Dermis blood vessel endothelial cell (primary cell): Measurements from ENCODE around the gene FBXO21. TPM values are rescaled to one million over a fixed set of nuclear protein-coding genes. Genes with fewer than 3 reads are reported as not detected.

Source experiments
- DNase-seq: peaks from one replicate; pipeline ENCODE4 v3.0.0; 2010
- total RNA-seq: library from RNA; depleted of rRNA; stranded (reverse); fragments of >200 nt; gene quantifications from 2 replicates; pipeline ENCODE4 v1.2.3, GENCODE V29; 2014

The FBXO21 gene
- total RNA-seq, 1 donor from 2014 or later = 140 TPM

DNA sequence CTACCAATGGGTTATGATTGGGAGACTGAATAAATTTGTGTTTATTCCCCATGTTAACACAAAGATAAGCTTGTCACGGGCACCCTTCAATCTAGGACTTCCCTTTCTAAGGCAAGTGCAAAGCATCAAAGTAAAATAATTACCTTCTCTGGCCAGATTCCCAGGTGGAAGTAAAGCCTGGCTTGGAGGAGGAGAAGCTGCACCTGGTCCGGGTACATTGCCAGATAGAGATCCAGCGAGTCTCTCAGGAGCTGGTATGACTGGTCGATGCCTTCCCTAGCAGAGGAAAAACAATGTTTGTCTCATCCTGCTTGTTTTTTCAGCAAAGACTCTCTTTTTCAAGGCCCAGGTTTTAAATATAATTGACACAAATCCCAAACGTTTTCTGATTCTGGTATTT is 24.9 kb downstream of the FBXO21 start:
- DNase-seq = no peak

- DNase-seq = no peak
Observed at GRCh38 chr12:117162633-117163032, 27.6 kb downstream of the FBXO21 start.

DNA sequence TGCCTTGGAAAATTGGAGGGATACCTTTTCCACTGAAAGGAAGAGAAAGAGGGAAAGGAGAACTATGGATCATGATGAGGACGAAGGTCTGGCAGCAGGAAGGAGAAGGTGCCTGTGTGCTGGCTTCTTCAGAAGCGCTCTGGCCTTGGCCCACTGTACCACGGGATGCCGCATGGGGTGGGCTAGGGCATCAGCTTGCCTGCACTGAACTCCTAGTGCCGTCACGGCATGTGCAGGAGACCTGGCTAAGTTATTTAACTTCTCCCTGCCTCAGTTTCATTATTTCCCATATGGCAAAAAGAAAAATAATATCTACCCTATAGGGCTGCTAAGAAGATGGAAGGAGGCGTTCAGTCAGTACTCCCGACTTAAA is 28.1 kb downstream of the FBXO21 start:
- DNase-seq = no peak

DNA sequence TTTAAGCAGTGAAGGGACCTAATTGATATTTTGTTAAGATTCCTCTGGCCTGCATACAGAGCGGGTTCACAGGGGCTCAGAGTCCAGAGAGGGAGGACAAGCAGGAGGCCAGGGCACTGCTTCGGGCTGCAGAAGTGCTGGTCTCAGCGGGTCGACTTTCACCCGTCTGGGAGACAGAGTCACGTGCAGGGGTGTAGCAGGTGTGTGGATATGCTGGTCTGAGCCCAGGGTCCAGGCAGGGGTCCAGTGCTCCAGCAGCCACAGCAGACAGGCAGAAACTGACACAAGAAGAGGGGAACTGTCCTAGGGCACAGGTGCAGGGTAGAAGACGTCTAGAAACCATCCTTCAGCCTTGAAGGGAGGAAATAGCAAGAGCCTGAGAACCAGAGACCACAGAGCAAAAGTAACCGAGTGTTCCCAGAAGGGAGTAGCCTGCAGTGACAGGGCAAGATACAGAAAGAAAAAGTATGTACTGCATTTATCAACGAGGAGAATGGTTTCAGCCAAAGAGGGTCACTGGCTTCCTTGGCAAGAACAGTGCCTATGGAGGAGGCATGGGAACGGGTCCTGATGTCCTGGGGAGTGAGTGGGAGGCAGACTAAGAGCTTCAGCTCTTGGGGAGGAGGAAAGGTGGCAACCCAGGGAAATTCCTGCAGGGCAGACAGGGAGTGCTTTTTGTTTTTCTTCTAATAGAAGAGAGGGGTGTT is 28.7 kb downstream of the FBXO21 start:
- no peak for DNase-seq

DNA sequence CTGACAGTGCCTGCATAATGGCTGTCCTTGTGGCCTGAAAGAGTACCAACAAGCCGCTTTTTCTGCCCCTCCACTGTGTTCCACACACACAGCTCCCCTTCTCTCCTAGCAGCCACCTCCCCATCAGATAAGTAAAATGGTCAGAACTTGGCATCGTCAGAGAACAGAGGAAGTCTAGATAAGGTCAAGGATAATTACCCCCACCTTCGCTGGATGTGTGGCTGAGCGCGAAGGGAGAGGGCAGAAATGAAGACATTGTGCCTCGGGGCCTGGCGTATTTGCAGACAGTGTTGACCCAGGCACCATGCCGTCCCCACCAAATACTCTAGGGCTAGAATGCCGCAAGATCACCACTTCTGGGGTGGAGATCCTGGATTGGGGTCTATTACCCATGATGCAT is 30.6 kb downstream of the FBXO21 start:
- DNase-seq = no peak

GRCh38 chr12:117158911-117159553 is 31.2 kb downstream of the FBXO21 start:
- DNase-seq = no peak

- no peak for DNase-seq
Observed at GRCh38 chr12:117158096-117158495, 32.2 kb downstream of the FBXO21 start.

DNA sequence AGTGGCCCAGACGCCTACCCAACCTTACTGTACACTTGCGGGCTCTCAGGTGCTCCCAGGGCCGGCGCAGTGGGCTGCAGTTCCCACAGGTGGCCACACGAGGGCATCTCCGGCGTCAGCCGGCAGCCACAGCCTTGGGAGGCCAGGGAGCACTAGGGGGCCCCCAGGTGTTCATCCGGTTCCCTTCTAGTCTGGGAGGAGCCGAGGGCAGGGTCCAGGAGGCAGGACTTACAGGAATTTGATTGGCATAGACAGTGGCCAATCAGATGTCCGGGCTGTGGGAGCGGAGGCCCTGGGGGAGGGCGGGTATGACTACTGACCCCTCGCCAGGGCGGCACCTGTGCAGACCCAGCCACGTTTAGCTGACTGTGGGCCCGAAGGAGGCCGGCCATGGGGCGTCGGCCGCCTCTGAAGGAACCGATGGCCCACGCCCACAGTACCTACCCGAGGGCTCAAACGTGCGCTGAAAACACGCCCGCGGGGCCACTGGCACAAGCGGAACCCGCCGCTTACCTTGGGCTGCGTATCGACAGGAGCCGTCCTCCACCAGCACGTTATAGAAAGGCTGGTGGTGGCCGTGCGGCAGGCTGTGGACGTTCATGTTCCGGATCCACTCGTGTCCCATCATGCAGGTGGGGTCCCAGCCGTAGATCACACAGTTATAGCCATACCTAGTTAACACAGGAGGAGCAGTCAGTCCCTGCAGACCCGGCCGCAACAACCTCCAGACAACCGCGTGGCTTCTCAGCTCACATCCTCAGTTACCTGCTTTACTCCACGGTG is 34.8 kb downstream of the FBXO21 start:
- peak; percentile 58 for DNase-seq

GRCh38 chr12:117152793-117153775 is 37.2 kb downstream of the FBXO21 start:
- no peak for DNase-seq

DNA sequence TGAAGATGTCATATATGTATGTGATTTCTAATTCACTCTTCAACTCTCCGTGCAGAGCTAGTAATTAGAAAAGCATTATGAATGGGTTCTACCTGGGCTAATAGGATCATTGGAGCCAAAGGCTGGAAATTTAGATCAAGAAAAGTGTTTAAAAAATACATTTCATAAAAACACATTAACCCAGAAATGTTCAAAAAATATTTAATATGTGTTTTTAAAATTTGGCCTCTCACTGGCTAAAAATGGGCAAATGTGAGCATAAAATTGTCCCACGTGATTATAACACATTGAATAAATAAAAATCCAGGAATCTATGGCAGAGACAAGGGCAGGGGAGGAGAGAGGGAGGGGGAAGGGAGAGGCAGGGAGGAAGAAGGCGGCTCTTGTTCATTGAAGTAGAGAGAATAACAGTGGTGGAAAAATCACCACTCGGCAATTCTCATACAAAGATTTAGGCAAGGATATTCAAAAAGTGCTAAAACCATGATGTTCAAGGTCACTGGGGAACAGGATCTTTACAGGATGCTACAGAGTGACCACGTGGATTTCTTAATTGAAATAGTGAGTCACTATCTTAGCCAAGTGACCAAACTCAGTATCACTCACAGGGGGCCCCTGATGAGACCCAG is 38.8 kb downstream of the FBXO21 start:
- DNase-seq = no peak

DNA sequence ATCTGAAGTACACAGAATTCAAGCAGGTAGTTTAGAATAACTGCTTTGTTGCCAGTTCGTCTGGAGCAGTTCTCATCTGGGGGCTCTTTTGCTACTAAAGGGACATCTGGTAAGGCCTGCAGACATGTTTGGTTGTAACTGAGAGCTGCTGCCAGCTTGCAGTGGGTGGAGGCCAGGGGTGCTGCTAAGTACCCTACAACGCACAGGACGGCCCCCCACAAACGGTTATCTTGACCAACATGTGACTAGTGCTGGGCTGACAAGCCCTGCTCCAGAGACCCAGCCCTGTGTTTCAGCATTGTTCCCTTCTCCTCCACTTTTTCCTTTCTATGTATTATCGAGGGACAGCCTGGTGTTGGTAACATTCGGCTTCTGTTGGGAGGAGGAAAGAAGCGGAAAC is 40.8 kb downstream of the FBXO21 start:
- DNase-seq = no peak

DNA sequence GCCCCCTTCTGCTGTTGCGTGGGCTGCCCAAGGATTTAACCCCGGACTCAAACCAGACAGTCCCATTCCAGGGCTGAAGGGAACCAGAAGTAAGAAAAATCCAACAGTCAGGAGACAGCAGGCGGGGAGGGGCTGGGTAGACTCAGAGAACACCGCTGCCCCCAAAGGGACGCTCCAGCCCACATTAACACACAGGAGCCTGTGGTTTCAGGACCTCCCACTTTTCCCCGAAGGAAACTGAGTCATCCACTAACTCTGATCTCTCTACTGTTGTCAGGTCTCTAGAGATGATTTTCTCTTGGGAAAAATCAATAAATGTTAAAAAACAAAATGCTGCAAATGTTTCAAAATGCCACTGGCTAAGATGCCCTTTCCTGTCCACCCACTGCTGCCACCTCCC is 41.6 kb downstream of the FBXO21 start:
- DNase-seq = peak; percentile 64

DNA sequence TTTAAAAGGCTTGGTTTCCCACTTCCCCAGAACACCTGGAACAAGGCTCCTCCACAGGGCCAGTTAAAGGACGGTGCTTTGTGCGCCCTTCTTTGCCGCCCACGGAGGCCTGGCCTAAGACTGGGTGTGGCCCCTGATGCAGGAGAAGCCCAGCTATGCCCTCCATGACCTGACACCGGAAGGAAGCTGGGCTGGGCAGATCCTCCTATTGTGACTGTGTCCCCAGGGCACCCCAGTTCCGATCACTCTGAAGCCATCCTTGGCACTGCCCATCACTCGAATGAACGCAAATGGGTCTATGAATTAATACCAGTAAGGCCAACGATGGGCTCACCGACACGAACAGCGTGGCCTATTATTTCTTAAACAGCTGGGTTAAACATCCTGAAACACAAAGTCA is 42.6 kb downstream of the FBXO21 start:
- no peak for DNase-seq

DNA sequence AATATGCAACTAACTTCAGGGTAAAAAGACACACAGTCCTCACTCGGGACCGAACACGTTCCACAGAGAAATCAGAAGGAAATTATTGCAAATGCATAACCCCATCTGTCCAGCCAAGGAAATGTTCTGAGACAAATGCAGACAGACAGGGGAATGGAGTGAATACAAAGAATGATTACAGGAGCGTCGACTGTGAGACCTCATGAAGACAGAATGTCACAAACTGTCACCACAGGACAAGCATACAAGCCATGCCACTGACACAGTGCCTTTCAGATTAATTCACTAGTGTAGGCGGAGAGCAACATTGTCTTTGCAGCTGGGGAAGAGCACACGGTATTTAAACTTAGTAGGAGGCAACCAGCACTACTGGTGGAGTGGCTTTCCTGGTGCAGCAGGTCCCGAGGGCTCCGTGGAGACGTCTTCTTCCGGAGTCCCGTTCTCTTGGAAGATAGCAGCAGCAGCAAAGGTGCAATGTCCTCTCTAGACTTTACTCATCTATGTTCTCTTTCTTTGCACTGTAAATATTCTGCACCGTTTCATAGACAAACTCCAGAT is 44.6 kb downstream of the FBXO21 start:
- no peak for DNase-seq

- DNase-seq = no peak
Observed at GRCh38 chr12:117144599-117144998, 45.7 kb downstream of the FBXO21 start.

DNA sequence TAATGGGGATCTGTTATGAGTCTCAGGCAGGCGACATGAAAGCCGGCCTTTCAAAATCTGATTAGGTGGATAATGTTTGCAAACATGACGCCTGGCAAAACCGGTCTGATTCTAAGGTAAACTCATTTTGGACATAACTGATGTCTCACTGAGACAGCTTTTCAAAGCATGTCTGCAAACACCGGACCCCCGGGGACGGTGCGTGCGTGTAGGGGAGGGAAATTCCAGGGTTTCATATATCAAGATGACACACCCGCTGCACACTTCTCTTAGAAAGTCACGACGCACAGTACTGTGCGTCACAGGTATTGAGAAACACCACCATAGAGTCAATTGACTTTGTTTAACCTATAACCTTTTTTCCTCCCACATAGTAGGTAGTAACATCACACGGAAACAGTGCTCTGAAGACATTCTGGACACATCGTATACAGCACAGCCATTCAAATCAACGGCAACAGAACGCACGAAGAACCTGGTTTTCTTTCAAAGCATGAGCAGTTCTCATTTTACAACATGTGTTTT is 47.2 kb downstream of the FBXO21 start:
- no peak for DNase-seq

DNA sequence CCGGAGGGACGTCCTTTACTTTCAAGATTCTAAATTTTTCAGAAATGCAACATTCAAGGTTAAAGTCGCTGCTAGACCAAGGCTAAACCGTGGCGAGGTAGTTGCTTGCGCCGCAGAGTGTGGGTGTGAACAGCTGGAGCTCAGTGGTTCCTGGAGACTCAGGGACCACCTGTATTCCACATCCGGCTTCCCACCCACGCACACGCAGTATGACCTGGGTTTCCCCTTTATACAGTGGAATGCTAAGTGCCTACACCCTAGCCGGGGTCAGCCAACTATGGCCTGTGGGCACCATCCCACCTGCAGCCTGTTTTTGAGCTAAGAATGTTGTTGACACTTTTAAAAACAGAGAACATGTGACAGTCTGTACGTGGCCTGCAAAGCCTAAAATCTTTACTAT is 48.2 kb downstream of the FBXO21 start:
- peak; percentile 35 for DNase-seq

DNA sequence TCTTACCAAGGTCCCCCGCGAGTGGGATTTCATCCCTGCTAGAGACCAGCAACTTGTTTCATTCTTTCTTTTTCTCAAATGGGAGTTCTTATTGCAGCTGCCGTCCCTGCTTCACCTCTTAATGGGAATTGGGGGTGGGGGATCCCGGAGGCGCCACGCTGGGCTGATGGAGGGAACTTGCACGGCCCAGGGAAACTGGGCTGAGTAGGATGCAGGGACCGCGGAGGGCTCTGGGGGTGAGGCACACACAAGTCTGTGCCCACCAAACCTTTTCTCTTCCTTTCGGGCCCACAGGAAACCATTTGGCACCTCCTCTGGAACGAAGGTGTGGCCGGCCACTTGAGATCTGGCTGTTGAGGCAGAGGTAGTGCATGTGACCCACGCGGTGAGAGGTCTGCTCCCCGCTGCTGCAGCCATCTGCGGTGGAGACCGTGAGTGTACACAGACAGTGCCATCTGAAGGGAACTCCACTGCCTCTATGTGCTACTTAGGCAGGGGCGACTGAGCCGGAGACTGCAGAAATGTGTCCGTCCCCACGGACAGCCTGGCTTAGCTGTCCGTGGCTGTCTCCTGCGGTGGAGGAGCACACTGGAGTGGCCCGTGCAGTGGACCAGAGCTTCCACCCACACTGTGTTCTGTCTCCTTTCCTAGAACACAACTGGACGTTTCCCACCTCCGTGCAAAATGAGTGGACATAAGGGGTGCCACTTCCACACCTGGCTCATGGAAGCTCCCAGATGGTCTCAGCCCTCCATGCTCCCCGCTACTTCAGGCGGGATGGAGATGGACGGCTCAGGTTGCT is 49.0 kb downstream of the FBXO21 start:
- DNase-seq = no peak

DNA sequence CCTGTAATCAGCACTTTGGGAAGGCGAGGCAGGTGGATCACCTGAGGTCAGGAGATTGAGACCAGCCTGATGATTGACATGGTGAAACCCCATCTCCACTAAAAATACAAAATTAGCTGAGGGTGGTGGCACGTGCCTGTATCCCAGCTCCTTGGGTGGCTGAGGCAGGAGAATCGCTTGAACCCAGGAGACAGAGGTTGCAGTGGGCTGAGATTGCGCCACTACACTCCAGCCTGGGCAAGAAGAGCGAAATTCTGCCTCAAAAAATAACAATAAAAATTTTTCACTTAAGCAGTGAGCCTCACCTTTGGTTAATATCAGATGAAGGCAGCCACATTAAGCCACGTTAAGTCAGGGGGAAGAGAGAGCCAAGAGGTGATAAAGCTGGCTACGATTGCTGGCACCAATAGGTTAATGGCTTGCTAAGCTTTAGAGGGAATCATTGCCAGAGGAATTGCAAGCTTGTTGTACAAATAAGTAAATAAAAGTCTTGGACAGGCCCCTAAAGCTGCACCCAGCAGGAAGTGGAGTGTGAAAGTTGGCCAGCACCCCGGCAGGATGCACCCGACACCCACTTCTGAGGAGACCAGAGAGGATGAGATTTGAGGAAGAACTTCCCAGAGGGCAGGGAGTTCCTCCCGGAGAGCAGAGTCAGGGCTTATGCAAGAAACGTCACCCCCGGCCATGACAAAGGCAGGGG is 49.7 kb downstream of the FBXO21 start:
- no peak for DNase-seq
